GM12878 (cell line): ENCODE results near the gene HSD17B14. TPM values are rescaled to one million over a fixed set of nuclear protein-coding genes. Genes with fewer than 3 reads are reported as not detected.

Experiments used
- ATF3 ChIP-seq: IDR thresholded peaks from 2 replicates; pipeline ENCODE4 v1.6.1; 2011; ENCODE audit warnings: low read depth, mild to moderate bottlenecking, low read length, moderate library complexity, borderline replicate concordance; ENCODE audit errors: extremely low read depth
- ESRRA ChIP-seq: IDR thresholded peaks from 2 replicates; pipeline ENCODE4 v1.6.1; 2012; ENCODE audit warnings: mild to moderate bottlenecking, low read length, improper control_type of control experiment
- FOXM1 ChIP-seq: IDR thresholded peaks from 2 replicates; pipeline ENCODE4 v1.6.1; 2012; ENCODE audit warnings: low read depth, mild to moderate bottlenecking, inconsistent platforms, low read length, moderate library complexity
- GATAD2B ChIP-seq: fragments of 450-650 bp; conservative IDR thresholded peaks from 2 replicates; pipeline ENCODE4 v1.6.1; 2017; ENCODE audit warnings: low read depth, mild to moderate bottlenecking, moderate library complexity
- IKZF1 ChIP-seq: fragments of 450-650 bp; conservative IDR thresholded peaks from 2 replicates; pipeline ENCODE4 v1.6.1; 2017; ENCODE audit warnings: antibody characterized with exemption, mild to moderate bottlenecking
- KDM1A ChIP-seq: fragments of 200-600 bp; sonication (generic); IDR thresholded peaks from 2 replicates; pipeline ENCODE4 v1.6.1; 2016; ENCODE audit warnings: borderline replicate concordance
- KLF5 ChIP-seq: fragments of 450-650 bp; IDR thresholded peaks from 2 replicates; pipeline ENCODE4 v1.6.1; 2014; ENCODE audit warnings: mild to moderate bottlenecking; ENCODE audit not compliant: partially characterized antibody
- MXI1 ChIP-seq: fragments of 150-350 bp; IDR thresholded peaks from 2 replicates; pipeline ENCODE4 v1.6.1; 2011; ENCODE audit warnings: low read depth, mild to moderate bottlenecking, inconsistent platforms, low read length, improper control_type of control experiment
- MYB ChIP-seq: fragments of 150-350 bp; IDR thresholded peaks from 2 replicates; pipeline ENCODE4 v1.6.1; 2014; ENCODE audit warnings: mild to moderate bottlenecking, low read depth, low read length, borderline replicate concordance
- PRDM15 ChIP-seq: fragments of 450-650 bp; formaldehyde crosslinking; IDR thresholded peaks from 2 replicates; pipeline ENCODE4 v1.4.0; 2020; ENCODE audit warnings: mild to moderate bottlenecking, moderate library complexity
- SIX5 ChIP-seq: IDR thresholded peaks from 2 replicates; pipeline ENCODE4 v1.6.1; 2011; ENCODE audit warnings: mild to moderate bottlenecking, low read depth, low read length, moderate library complexity; ENCODE audit not compliant: severe bottlenecking
- SP1 ChIP-seq: IDR thresholded peaks from one replicate; pipeline ENCODE4 v1.6.1; 2011; ENCODE audit warnings: low read depth, low read length
- polyA plus RNA-seq, 11 experiments: library from polyadenylated mRNA; depleted of rRNA in 4 of 11; unstranded in 6 of 11; stranded (reverse) in 5 of 11; fragments of >200 nt; fragmentation: Nextera tagmentation in 4 of 11; fragmentation: Illumina TruSeq in 1 of 11; extraction: Ambion mirVana in 4 of 11; extraction: Trizol in 1 of 11; gene quantifications; 1 replicate in 1 of 11; 2 replicates in 10 of 11; pipeline versions ENCODE4 v1.2.1 to v1.2.3, GENCODE V29; 2011 to 2016; ENCODE audit warnings: inconsistent platforms in 2 of 11, missing spikeins in 2 of 11, low read depth in 1 of 11
- total RNA-seq, 4 experiments: library from RNA; depleted of rRNA in 3 of 4; stranded (reverse); fragments of >200 nt in 3 of 4; fragmentation: Illumina TruSeq in 1 of 4; extraction: Trizol in 1 of 4; gene quantifications; 2 replicates each; pipeline versions ENCODE4 v1.2.1 to v1.2.3, GENCODE V29; 2013 to 2021

The HSD17B14 gene
- total and polyA plus RNA-seq, 10 of the 15 experiments (the other 5 are each of a cell fraction or from before 2014, with no cell fraction given), result 0.21 to 4.1 (median 0.61) TPM

- TF ChIP-seq MXI1, result peak; percentile 1; the same call in 1 of the 2 replicates
- TF ChIP-seq ATF3, result no peak
- TF ChIP-seq KLF5, result no peak
- TF ChIP-seq MYB, result no peak
- no peak for TF ChIP-seq GATAD2B
- no peak for TF ChIP-seq SP1
- TF ChIP-seq FOXM1, result no peak
- no peak for TF ChIP-seq SIX5
- no peak for TF ChIP-seq ESRRA
- TF ChIP-seq PRDM15 (CRISPR knock-in tag), result no peak
- TF ChIP-seq IKZF1, result peak; percentile 40; the same call in 1 of the 2 replicates
- no peak for TF ChIP-seq KDM1A
These were observed at the start of gene HSD17B14 (continued) for GRCh38 chr19:48836089-48837017.
